HG03135 (cell line): ENCODE data around the gene ADA.

ENCODE experiments used
- ATAC-seq: cut with Tn5 transposase; IDR thresholded peaks from one replicate; pipeline ENCODE4 v1.9.1; 2021; ENCODE audit warnings: mild to moderate bottlenecking, moderate library complexity; ENCODE audit not compliant: unreplicated experiment

The ADA gene

GRCh38 chr20:44625361-44625760, 26.1 kb downstream of the ADA start:
- ATAC-seq, result no peak

DNA sequence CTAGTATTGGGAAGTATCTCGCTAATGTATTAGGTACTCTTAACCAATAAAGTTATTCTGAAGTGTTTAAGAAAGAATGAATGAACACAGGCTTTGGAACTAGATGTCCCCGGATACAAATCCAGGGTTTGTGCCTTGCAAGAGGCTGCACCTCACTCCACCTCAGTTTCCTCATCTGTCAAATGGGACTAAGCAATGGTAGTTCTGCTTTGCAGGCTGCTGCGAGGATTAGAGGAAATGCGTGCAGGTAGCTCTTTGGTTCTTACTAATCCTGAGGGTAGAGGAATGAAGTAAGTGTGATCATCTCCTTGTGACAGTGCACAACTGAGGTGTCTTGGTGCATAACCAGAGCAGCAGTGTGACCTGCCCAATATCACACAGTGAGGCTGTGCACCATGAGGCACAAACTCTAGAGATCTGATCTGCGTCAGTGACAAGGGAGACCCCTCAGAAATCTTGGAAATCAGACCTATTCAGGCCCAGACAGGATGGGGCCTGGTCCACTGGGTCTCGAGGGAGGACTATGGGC, 26.7 kb downstream of the ADA start:
- no peak for ATAC-seq

DNA sequence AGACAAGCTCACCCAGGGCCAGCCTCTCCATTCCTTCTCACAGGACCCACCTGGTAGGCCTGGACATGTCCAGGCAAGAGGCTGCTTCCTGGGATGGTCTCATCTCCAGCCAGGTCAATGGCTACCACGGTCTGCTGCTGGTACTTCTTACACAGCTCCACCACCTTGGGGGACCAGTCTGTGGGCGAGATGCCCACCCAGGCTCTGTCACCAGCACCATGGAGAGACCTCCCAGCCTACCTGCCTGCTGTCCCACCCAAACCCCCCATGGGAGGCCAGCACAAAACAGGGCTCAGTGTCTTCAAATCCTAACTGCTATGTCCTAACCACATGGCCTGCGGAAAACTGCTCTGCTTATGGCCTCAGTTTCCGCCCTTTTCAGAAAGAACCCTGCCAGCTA, 27.3 kb downstream of the ADA start:
- no peak for ATAC-seq

DNA sequence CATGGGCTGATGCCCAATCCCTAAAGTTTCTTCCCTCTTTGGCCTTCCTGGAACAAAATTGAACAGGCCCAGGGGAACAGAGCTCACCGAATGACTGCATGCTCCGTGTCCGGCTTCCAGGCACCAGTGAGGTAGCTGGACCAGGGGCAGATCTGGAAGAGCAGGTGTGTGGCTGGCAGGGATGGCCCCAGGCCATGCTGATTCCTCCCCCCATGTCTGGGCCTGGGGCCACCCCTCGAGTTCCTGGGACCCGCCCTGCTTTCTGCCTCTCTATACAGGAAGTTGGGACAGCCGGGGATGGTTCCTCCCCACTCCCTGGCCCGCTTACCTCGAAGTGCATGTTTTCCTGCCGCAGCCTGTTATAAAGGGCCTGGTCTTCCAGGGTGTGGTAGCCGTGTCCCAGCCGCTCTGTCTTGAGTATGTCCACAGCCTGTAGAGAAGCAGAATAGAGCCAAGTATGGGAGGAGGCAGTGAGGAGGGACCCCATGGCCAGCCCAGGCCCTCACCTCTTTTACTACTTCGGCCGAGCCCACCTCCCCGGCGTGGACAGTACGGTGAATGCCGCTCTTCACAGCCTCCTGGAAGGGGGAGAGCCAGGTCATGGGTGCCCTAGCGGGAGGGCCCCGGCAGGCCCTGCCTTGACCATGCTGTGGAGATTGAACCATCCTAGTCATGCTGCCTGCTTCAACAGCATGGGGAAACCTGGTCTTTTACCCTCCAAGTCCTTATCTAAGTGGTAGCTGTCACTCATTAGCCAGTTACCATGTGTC, 28.8 kb downstream of the ADA start:
- ATAC-seq, result no peak

DNA sequence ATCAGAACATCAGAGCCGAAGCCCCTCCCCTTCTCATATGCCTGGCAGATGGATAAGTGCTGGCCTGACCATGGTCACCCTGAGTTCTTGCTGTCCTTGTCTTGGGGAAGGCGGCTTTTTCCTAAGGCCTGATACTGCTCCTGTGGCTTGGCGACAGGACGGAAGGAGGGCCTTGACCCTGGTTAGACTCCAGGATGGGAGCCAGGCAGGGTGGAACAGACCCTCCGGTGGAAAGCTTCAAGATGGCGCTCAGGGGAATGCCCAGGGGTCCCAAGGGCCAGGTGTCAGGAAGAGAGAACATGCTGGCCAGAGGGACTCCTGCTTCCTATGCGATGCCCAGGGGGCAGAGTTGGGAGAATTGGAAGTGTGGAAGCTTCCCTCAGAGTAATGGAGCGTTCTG, 29.6 kb downstream of the ADA start:
- no peak for ATAC-seq

DNA sequence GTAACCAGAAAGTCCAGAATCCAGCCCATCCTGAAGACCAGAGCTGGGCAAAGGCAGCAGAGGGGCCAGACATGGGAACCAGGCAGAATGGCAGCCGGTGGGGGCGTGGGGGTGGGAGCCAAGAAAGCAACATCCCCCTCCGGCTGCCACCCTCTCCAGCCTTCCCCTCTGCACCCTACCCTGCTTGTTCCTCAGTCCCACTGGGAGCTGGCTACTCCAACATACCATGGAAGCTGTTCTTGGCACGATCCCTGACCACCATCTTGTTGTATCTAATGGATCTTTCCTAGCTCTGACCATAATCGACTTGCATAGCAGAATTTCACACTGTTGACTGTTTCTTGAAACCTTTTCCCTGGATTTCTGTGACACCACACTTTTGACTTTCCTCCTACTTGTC, 30.2 kb downstream of the ADA start:
- ATAC-seq, result no peak

GRCh38 chr20:44620030-44620429, 31.5 kb downstream of the ADA start:
- ATAC-seq, result no peak

- ATAC-seq, result no peak
Observed at GRCh38 chr20:44619294-44619693, 32.2 kb downstream of the ADA start.

DNA sequence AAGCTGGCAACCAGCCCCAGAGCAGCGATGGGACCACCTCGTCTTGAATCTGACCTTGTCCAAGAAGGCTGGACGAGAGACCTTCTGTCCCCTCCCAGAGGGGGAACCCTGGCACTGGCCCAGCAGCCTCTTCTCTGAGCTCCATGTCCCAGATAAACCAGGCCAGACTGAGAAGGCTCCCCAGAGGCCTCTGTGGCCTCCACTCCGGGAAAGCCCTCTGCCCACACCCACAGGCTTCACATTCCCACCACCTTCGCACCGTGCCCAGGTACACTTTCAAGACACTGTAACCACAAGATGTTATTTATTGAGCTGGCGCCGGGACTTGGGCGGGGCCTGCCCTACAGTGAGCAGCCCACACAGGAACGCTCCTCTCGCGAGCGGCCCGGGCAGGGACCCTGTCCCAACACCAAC, 33.2 kb downstream of the ADA start:
- ATAC-seq, result no peak

GRCh38 chr20:44616604-44616964, 34.9 kb downstream of the ADA start:
- no peak for ATAC-seq

DNA sequence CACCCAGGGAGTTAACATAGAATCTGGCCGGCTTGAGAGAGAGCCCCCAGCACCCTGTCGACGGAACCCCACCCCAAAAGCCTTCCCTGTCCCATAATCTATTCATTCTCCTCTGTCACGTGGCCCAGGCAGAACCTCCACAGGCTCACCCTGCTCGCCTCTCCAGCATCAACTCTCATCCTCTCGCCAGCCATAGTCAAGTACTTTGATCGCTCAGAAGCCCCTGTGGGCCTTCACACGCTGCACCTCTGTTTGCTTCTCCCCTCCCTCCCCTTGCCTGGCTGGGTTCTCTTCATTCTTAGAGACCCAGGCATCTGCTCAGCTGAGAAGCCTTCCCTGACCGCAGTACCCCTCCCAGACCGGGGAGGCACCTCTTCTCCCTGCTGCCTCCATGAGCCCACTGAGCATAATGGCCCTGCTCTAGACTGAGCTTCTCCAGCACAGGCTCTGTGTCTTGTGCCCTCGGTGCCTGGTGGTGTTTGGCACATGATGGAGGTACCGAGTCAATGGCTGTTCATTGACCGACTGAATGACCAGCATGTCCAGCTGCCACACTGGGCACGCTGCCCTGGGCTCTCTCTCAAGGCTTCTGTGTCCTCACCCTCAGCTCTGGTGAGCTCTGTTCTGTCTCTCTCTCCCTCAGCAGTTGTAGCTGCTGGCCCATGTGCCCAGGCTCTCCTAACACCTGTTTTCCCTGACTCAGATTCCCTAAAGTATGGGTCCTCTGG, 35.5 kb downstream of the ADA start:
- no peak for ATAC-seq

DNA sequence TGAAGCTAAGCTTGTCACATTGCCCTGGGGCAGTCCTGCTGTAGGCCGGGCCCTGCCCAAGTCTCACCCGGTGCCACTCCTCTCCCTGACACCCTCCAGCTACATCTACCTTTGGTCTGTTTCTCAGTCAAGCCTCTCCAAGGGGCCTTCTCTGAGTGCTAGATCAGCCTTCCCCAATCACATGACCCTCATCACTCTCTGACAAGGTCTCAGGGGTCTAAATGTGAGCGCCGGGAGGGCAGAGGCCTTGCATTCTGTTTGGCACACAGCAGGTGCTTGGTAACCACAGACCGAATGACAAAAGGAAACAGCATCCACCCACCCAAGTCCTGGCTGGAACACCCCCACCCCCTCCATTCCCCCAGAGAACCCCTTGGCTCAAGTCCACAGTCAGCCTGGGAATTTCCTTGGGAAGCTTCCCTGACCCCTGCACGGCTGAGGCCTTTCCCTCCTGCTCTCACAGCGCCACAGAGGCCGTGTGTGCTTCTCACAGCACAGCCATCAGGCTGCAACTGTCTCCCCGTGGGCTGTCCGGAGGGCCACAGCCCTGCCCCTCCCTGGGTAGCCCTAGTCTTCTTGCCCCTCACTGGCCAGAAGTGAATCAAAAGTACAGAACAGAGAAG, 36.2 kb downstream of the ADA start:
- no peak for ATAC-seq

DNA sequence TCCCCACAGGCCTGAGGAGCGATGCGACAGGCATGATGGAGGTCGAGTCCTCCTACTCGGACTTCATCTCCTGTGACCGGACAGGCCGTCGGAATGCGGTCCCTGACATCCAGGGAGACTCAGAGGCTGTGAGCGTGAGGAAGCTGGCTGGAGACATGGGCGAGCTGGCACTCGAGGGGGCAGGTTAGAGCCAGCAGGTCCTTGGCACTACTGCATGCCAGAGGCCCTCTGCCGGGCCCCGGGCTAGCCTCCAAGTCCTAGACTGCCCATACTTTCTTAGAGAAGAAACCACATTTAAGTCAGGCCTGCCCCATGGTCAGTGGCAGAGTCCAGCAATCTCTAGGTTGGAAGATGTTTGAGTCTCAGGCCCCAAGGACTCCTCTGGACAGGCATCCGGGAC, 37.0 kb downstream of the ADA start:
- ATAC-seq, result no peak

GRCh38 chr20:44613575-44613974, 37.9 kb downstream of the ADA start:
- ATAC-seq, result no peak

DNA sequence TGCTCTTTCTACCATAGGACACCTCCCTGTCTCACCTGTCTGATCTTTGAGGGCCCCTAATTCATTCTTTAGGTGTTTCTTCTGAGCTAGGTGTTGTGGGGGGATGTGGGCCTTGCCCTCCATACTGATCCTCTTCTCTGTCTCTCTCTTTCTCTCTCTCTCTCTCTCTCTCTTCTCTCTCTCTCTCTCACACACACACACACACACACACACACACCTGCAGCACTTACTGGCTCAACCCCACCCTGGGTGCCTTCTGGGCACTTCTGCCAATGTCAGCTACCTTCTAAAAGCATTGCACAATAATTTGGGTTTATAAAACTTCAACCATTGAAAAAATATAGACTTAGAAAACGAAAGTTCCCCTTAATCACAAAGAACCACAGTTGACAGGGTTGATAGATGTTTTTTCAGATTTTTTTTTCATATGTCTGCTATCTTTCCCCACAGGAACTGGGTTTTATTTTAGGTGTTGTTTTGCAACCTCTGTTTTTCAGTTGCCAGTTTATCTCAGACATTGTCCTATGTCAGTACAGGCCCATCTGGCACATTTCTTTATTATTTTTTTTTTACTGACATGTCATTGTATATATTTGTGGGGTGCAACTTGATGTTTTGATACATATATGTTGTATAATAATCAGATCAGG, 41.1 kb downstream of the ADA start:
- ATAC-seq, result peak; percentile 23

GRCh38 chr20:44609516-44610312, 41.8 kb downstream of the ADA start:
- peak; percentile 88 for ATAC-seq

DNA sequence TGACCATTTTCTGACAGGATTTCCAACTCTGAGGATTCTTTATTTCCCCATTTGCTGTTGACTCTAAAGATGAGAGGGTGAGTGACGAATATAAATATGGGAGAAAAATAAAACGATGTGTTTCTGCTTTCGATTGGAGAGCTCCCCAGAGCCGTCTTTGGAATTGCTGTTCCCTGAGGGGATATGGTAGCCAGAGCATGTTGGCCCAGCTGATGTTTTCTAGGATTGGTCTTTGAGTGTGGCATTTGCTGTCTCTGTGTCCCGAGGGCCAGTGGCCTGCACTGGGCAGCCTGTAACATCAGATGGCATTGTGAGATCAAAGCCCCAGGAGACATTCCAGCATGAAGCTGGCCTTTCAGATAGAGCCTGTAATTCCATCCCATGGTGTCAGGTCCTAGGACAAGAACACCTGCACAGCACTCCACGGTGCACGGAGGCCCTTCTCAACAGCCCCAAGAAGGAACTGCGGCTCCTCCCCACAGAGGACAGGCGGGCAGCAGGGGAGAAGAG, 42.4 kb downstream of the ADA start:
- no peak for ATAC-seq

- ATAC-seq, result no peak
Observed at GRCh38 chr20:44606725-44607441, 44.6 kb downstream of the ADA start.

GRCh38 chr20:44603327-44603726, 48.2 kb downstream of the ADA start:
- no peak for ATAC-seq

- ATAC-seq, result no peak
Observed at GRCh38 chr20:44601801-44602204, 49.7 kb downstream of the ADA start.
